Endometrial microvascular endothelial cells (primary cell): ENCODE results near the gene ARHGAP9. TPM values are rescaled to one million over a fixed set of nuclear protein-coding genes. Genes with fewer than 3 reads are reported as not detected.

ENCODE experiments used
- in situ Hi-C: cut with HindIII; loops from 2 replicates; pipeline ENCODE4 v1.10.0; 2017; ENCODE audit warnings: low sequenced_read_pairs, low pct_unique_long_range_greater_than_20kb; ENCODE audit errors: inconsistent ontology term
- total RNA-seq: library from RNA; depleted of rRNA; stranded (reverse); fragments of >200 nt; gene quantifications from one replicate; pipeline ENCODE4 v1.2.3, GENCODE V29; 2015; ENCODE audit errors: inconsistent ontology term

Gene ARHGAP9
- not detected for total RNA-seq

- in situ Hi-C loops, result no loop called here
Observed at GRCh38 chr12:57479376-57480115, at the start of gene ARHGAP9. TSS of gene ARHGAP9 (minus strand) at chr12:57479866. CDS start at chr12:57479406, 460 bp downstream.

GRCh38 chr12:57528831-57529555, 49.3 kb upstream of the ARHGAP9 start:
- in situ Hi-C loops, result no loop called here

GRCh38 chr12:57528176-57528575, 48.5 kb upstream of the ARHGAP9 start:
- in situ Hi-C loops, result no loop called here

GRCh38 chr12:57527184-57527583, 47.5 kb upstream of the ARHGAP9 start:
- in situ Hi-C loops, result no loop called here

- in situ Hi-C loops, result no loop called here
Observed at GRCh38 chr12:57526477-57527126, 46.9 kb upstream of the ARHGAP9 start.

GRCh38 chr12:57525615-57526383, 46.1 kb upstream of the ARHGAP9 start:
- in situ Hi-C loops, result no loop called here

GRCh38 chr12:57524814-57525614, 45.3 kb upstream of the ARHGAP9 start:
- in situ Hi-C loops, result no loop called here

GRCh38 chr12:57523706-57524614, 44.3 kb upstream of the ARHGAP9 start:
- in situ Hi-C loops, result no loop called here

GRCh38 chr12:57522887-57523705, 43.4 kb upstream of the ARHGAP9 start:
- in situ Hi-C loops, result no loop called here

GRCh38 chr12:57522011-57522886, 42.6 kb upstream of the ARHGAP9 start, which contains the start of gene MBD6:
TSS of gene MBD6 (plus strand) at chr12:57522824. CDS start at chr12:57524304, 1,480 bp downstream.
- in situ Hi-C loops, result no loop called here

- in situ Hi-C loops, result no loop called here
Observed at GRCh38 chr12:57521525-57522010, 41.9 kb upstream of the ARHGAP9 start.

GRCh38 chr12:57520053-57520818, 40.6 kb upstream of the ARHGAP9 start, which contains the start of gene DDIT3:
TSS of gene DDIT3 (minus strand) at chr12:57520514. CDS start at chr12:57517406, 3,108 bp downstream.
- in situ Hi-C loops, result no loop called here

GRCh38 chr12:57519796-57520052, 40.1 kb upstream of the ARHGAP9 start:
- in situ Hi-C loops, result no loop called here

GRCh38 chr12:57518920-57519795, 39.5 kb upstream of the ARHGAP9 start:
- in situ Hi-C loops, result no loop called here
